Kidney (tissue), 14 donors: ENCODE results near the gene GPR151. TPM values are rescaled to one million over a fixed set of nuclear protein-coding genes. Genes with fewer than 3 reads are reported as not detected.

ENCODE experiments used
- DNase-seq, 5 donors: peaks; one replicate each; pipeline ENCODE4 v3.0.0-alpha.2; 2013 to 2020
- FAIRE-seq: peaks from 2 replicates; lab custom pipeline; 2012; peaks lifted over from hg19 to GRCh38; lab: Jason Lieb, UNC
- H3K27ac ChIP-seq, 2 donors: one replicate each; pipeline ENCODE4 v1.7.0; 2013; ENCODE audit warnings: low read depth in 2 of 2, low read length in 2 of 2, inconsistent platforms in 1 of 2
- H3K27me3 ChIP-seq: one replicate; pipeline ENCODE4 v1.7.1; 2013; ENCODE audit warnings: low read length, inconsistent platforms; ENCODE audit not compliant: control insufficient read depth, insufficient read depth
- H3K36me3 ChIP-seq, 3 donors: one replicate each; pipeline versions ENCODE4 v1.7.0 to v1.7.1; 2013; ENCODE audit warnings: low read length in 3 of 3, control low read depth in 1 of 3, inconsistent platforms in 1 of 3; ENCODE audit not compliant: insufficient read depth in 3 of 3, control insufficient read depth in 2 of 3
- H3K4me1 ChIP-seq, 3 donors: one replicate each; pipeline versions ENCODE4 v1.7.0 to v1.7.1; 2013; ENCODE audit warnings: low read length in 3 of 3, inconsistent platforms in 1 of 3, low read depth in 1 of 3; ENCODE audit not compliant: control insufficient read depth in 2 of 3, insufficient read depth in 2 of 3
- H3K4me3 ChIP-seq, 3 donors: one replicate each; pipeline versions ENCODE4 v1.7.0 to v1.8.1; 2013; ENCODE audit warnings: low read length in 3 of 3, control low read depth in 1 of 3, inconsistent platforms in 1 of 3
- H3K9ac ChIP-seq, 3 donors: one replicate each; pipeline versions ENCODE4 v1.7.0 to v1.7.1; 2013; ENCODE audit warnings: low read length in 3 of 3, control low read depth in 1 of 3, inconsistent platforms in 1 of 3
- H3K9me3 ChIP-seq, 3 donors: one replicate each; pipeline versions ENCODE4 v1.7.0 to v1.7.1; 2013; ENCODE audit warnings: low read length in 3 of 3, control low read depth in 1 of 3, inconsistent platforms in 1 of 3; ENCODE audit not compliant: control insufficient read depth in 2 of 3, insufficient read depth in 1 of 3
- CTCF ChIP-seq: IDR thresholded peaks from 3 replicates; pipeline ENCODE4 v1.5.1; 2012; ENCODE audit warnings: mild to moderate bottlenecking, moderate library complexity, borderline replicate concordance; ENCODE audit not compliant: insufficient read depth; ENCODE audit errors: extremely low read depth
- intact Hi-C: fragments of 100-400 bp; cut with DNase I; formaldehyde crosslinking; loops from one replicate; pipeline ENCODE4 v1.11.1; 2022
- polyA plus RNA-seq: library from polyadenylated mRNA; stranded (reverse); fragments of 350-450 nt; fragmentation: Illumina TruSeq; extraction: RNeasy Lipid Tissue Mini Kit (QIAGEN cat#74804); gene quantifications from one replicate; pipeline ENCODE4 v1.2.3, GENCODE V29; 2014; ENCODE audit warnings: low read depth, low replicate concordance; ENCODE audit not compliant: insufficient read depth
- total RNA-seq: library from RNA; stranded (reverse); fragmentation: NEBNext Ultra II Directional; extraction: Animal tissue kit (Norgen Biotek cat#: 25700); gene quantifications from one replicate; pipeline ENCODE4 v1.2.1, GENCODE V29; 2021
- donor health status: control.
- donor health status: control.
- donor health status: control.
- donor health status: control.
- donor health status: control.
- donor health status: DM: yes; HTN: yes; CAD: no.
- donor health status: Normal renal cell carcinoma (clear cell type).

The GPR151 gene
- total and polyA plus RNA-seq, 2 donors from 2014 or later, result not detected

- Histone ChIP-seq H3K27ac (no peak overlapping the region), H3K9me3 (no peaks in the 10 kb centered on the region), H3K27me3 (no peaks in the 10 kb centered on the region), H3K9ac (no peak overlapping the region), H3K4me3 (no peak overlapping the region), H3K4me1 (no peaks in the 10 kb centered on the region), H3K36me3 (no peaks in the 10 kb centered on the region)
- DNase-seq (no peak), FAIRE-seq (no peak)
- TF ChIP-seq CTCF, result no peak
- intact Hi-C loops, result loop anchor here (10.0 kb wide), 1 partner anchor 656 kb away; no protein-coding TSS in a partner anchor
Observed at GRCh38 chr5:146538432-146538831, 22.4 kb upstream of the GPR151 start.

- Histone ChIP-seq H3K27me3 (no peaks in the 10 kb centered on the region), H3K36me3 (no peaks in the 10 kb centered on the region), H3K9me3 (no peaks in the 10 kb centered on the region), H3K27ac (no peak overlapping the region), H3K4me3 (no peak overlapping the region), H3K4me1 (no peaks in the 10 kb centered on the region), H3K9ac (no peak overlapping the region)
- intact Hi-C loops, result loop anchor here (10.0 kb wide), 1 partner anchor 661 kb away; no protein-coding TSS in a partner anchor
- TF ChIP-seq CTCF, result no peak
- no peak for FAIRE-seq
- DNase-seq, result no peak
Observed at GRCh38 chr5:146533882-146534281, 17.9 kb upstream of the GPR151 start.

GRCh38 chr5:146533260-146533857, 17.4 kb upstream of the GPR151 start:
- H3K4me3 ChIP-seq, result no peak overlapping the region
- H3K27ac ChIP-seq, result no peak overlapping the region
- peak; percentile 80 for TF ChIP-seq CTCF
- intact Hi-C loops, result loop anchor here (10.0 kb wide), 1 partner anchor 661 kb away; no protein-coding TSS in a partner anchor
- peak in 4 of 5 donors; percentile 67 to 85 (median 72) for DNase-seq
- no peaks in the 10 kb centered on the region for H3K27me3 ChIP-seq
- H3K9me3 ChIP-seq, result no peaks in the 10 kb centered on the region
- no peak overlapping the region for H3K9ac ChIP-seq
- no peaks in the 10 kb centered on the region for H3K36me3 ChIP-seq
- FAIRE-seq, result peak; percentile 69
- no peaks in the 10 kb centered on the region for H3K4me1 ChIP-seq
